SK-N-SH (cell line): ENCODE data around the gene PCDH1. TPM values are rescaled to one million over a fixed set of nuclear protein-coding genes. Genes with fewer than 3 reads are reported as not detected.

Experiments
- CTCF ChIA-PET: fragments of 300-600, 350-600 bp; formaldehyde crosslinking; extraction: SDS; loops from one replicate; lab custom pipeline; 2021; lab: Yijun Ruan, JAX
- POLR2A ChIA-PET: fragments of 350-600 bp; sonication (Branson Sonifier 250); formaldehyde crosslinking; extraction: SDS; loops from one replicate; lab custom pipeline; 2020; ENCODE audit warnings: antibody characterized with exemption, inconsistent platforms; lab: Yijun Ruan, JAX
- DNase-seq: peaks from one replicate; pipeline ENCODE4 v3.0.0; 2012
- H2AFZ ChIP-seq: fragments of 200-600 bp; sonication (generic); 2 replicates; pipeline ENCODE4 v1.8.1; 2016; ENCODE audit warnings: antibody characterized with exemption, mild to moderate bottlenecking, low read depth
- H3F3A ChIP-seq: fragments of 200-600 bp; sonication (generic); replicated peaks from 2 replicates; pipeline ENCODE3; 2016; ENCODE audit warnings: antibody characterized with exemption, mild to moderate bottlenecking; ENCODE audit not compliant: insufficient read depth
- H3K27ac ChIP-seq, 2 experiments: fragments of 200-500 bp in 1 of 2; fragments of 200-600 bp in 1 of 2; sonication (Bioruptor generic) in 1 of 2; sonication (generic), shearing (Covaris generic) in 1 of 2; 2 replicates each; pipeline versions ENCODE4 v1.5.1 to v1.6.1; 2014 to 2016; ENCODE audit warnings: low read depth in 2 of 2, inconsistent platforms in 1 of 2, low read length in 1 of 2, mild to moderate bottlenecking in 1 of 2, mixed read lengths in 1 of 2
- H3K27me3 ChIP-seq: fragments of 200-600 bp; sonication (generic), shearing (Covaris generic); 2 replicates; pipeline ENCODE4 v1.6.1; 2016; ENCODE audit warnings: mixed run types; ENCODE audit not compliant: insufficient read depth
- H3K36me3 ChIP-seq, 2 experiments: fragments of 200-500 bp in 1 of 2; fragments of 200-600 bp in 1 of 2; sonication (Bioruptor generic) in 1 of 2; sonication (generic) in 1 of 2; replicated peaks in 1 of 2; 2 replicates each; pipeline versions ENCODE3 to v1.5.1; 2014 to 2016; ENCODE audit warnings: low read length in 1 of 2, mild to moderate bottlenecking in 1 of 2; ENCODE audit not compliant: insufficient read depth in 2 of 2, control insufficient read depth in 1 of 2
- H3K4me1 ChIP-seq, 2 experiments: fragments of 200-500 bp in 1 of 2; fragments of 200-600 bp in 1 of 2; sonication (Bioruptor generic) in 1 of 2; sonication (generic), shearing (Covaris generic) in 1 of 2; 2 replicates each; pipeline versions ENCODE4 v1.5.1 to v1.6.1; 2014 to 2016; ENCODE audit warnings: low read depth in 1 of 2, low read length in 1 of 2, mixed run types in 1 of 2; ENCODE audit not compliant: insufficient read depth in 2 of 2, control insufficient read depth in 1 of 2
- H3K4me2 ChIP-seq: fragments of 200-600 bp; sonication (generic), shearing (Covaris generic); 2 replicates; pipeline ENCODE4 v1.6.1; 2017; ENCODE audit warnings: mixed run types
- H3K4me3 ChIP-seq, 2 experiments: fragments of 200-500 bp in 1 of 2; fragments of 200-600 bp in 1 of 2; sonication (Bioruptor generic) in 1 of 2; sonication (generic), shearing (Covaris generic) in 1 of 2; 2 replicates each; pipeline versions ENCODE4 v1.5.1 to v1.8.1; 2014 to 2016; ENCODE audit warnings: low read depth in 2 of 2, inconsistent platforms in 1 of 2, low read length in 1 of 2, mild to moderate bottlenecking in 1 of 2, mixed read lengths in 1 of 2, moderate library complexity in 1 of 2
- H3K79me2 ChIP-seq: fragments of 200-600 bp; sonication (generic); 2 replicates; pipeline ENCODE4 v1.8.1; 2017; ENCODE audit warnings: mild to moderate bottlenecking; ENCODE audit not compliant: insufficient read depth
- H3K9ac ChIP-seq: fragments of 200-600 bp; sonication (generic); 2 replicates; pipeline ENCODE4 v1.6.1; 2017; ENCODE audit warnings: mixed run types
- H3K9me2 ChIP-seq: fragments of 200-600 bp; sonication (generic); 2 replicates; pipeline ENCODE4 v1.6.1; 2017; ENCODE audit warnings: mixed run types
- H3K9me3 ChIP-seq: fragments of 200-600 bp; sonication (generic); 2 replicates; pipeline ENCODE4 v1.6.1; 2017; ENCODE audit warnings: mixed run types, mild to moderate bottlenecking, moderate library complexity
- H4K20me1 ChIP-seq: fragments of 200-600 bp; sonication (generic); 2 replicates; pipeline ENCODE4 v1.6.1; 2017; ENCODE audit warnings: mild to moderate bottlenecking, mixed run types; ENCODE audit not compliant: insufficient read depth
- ELF1 ChIP-seq: IDR thresholded peaks from 2 replicates; pipeline ENCODE4 v1.4.0; 2012
- FOSL2 ChIP-seq: IDR thresholded peaks from 2 replicates; pipeline ENCODE4 v1.4.0; 2012; ENCODE audit warnings: low read depth, mild to moderate bottlenecking, moderate library complexity, borderline replicate concordance
- FOXJ3 ChIP-seq: sonication (generic); formaldehyde crosslinking; IDR thresholded peaks from 2 replicates; pipeline ENCODE4 v1.5.1; 2020; ENCODE audit warnings: mild to moderate bottlenecking, missing genetic modification reagents
- GABPA ChIP-seq: IDR thresholded peaks from 2 replicates; pipeline ENCODE4 v1.4.0; 2012; ENCODE audit warnings: low read depth, mild to moderate bottlenecking
- GATA2 ChIP-seq: sonication (generic); formaldehyde crosslinking; IDR thresholded peaks from 2 replicates; pipeline ENCODE4 v1.5.0; 2020; ENCODE audit warnings: mild to moderate bottlenecking, missing genetic modification reagents
- MEF2A ChIP-seq: IDR thresholded peaks from 2 replicates; pipeline ENCODE4 v1.4.0; 2012; ENCODE audit warnings: low read depth, borderline replicate concordance
- NRF1 ChIP-seq: IDR thresholded peaks from 2 replicates; pipeline ENCODE4 v1.6.1; 2012; ENCODE audit warnings: low read depth, mild to moderate bottlenecking, low read length
- POLR2AphosphoS5 ChIP-seq: IDR thresholded peaks from 2 replicates; pipeline ENCODE4 v1.6.1; 2012; ENCODE audit warnings: low read depth, low read length
- RFX5 ChIP-seq: IDR thresholded peaks from 2 replicates; pipeline ENCODE4 v1.6.1; 2012; ENCODE audit warnings: mild to moderate bottlenecking, improper control_type of control experiment, low read length
- SIN3A ChIP-seq: IDR thresholded peaks from 2 replicates; pipeline ENCODE4 v1.6.1; 2012; ENCODE audit warnings: low read depth, mild to moderate bottlenecking, low read length, moderate library complexity, borderline replicate concordance
- TAF1 ChIP-seq: IDR thresholded peaks from 2 replicates; pipeline ENCODE4 v1.6.1; 2012; ENCODE audit warnings: low read depth, mild to moderate bottlenecking, low read length, moderate library complexity, borderline replicate concordance
- TCF12 ChIP-seq: IDR thresholded peaks from 2 replicates; pipeline ENCODE4 v1.4.0; 2012
- TEAD4 ChIP-seq: IDR thresholded peaks from 2 replicates; pipeline ENCODE4 v1.4.0; 2012; ENCODE audit warnings: mild to moderate bottlenecking, borderline replicate concordance; ENCODE audit not compliant: insufficient read depth
- YY1 ChIP-seq: IDR thresholded peaks from 2 replicates; pipeline ENCODE4 v1.4.0; 2012; ENCODE audit warnings: low read depth, mild to moderate bottlenecking
- WGBS: methylation state at CpG from one replicate; pipeline ENCODE4 v1.1.6; 2017; ENCODE audit warnings: low lambda C conversion rate; 5-methylcytosine and 5-hydroxymethylcytosine counted together
- polyA plus RNA-seq, 3 experiments: library from polyadenylated mRNA; depleted of rRNA; stranded (reverse); fragments of >200 nt; gene quantifications; 2 replicates each; pipeline ENCODE4 v1.2.3, GENCODE V29; 2012
- TF ChIP-seq, protein P1 (sequence below): IDR thresholded peaks from 2 replicates; pipeline ENCODE4 v1.6.1; 2012; ENCODE audit warnings: mild to moderate bottlenecking, low read depth, low read length, moderate library complexity
- TF ChIP-seq, protein P2 (sequence below): fragments of 200-600 bp; sonication (generic); IDR thresholded peaks from 2 replicates; pipeline ENCODE4 v1.6.1; 2017; ENCODE audit warnings: antibody characterized with exemption, mild to moderate bottlenecking, moderate library complexity
- TF ChIP-seq, protein P3 (sequence below): IDR thresholded peaks from 2 replicates; pipeline ENCODE4 v1.4.0; 2012; ENCODE audit warnings: low read depth
- TF ChIP-seq, protein P4 (sequence below): IDR thresholded peaks from 2 replicates; pipeline ENCODE4 v1.4.0; 2012; ENCODE audit warnings: low read depth, borderline replicate concordance

PCDH1 gene
- polyA plus RNA-seq, 1 of the 3 experiments (the other 2 are of a cell fraction) = 0.08 TPM

DNA sequence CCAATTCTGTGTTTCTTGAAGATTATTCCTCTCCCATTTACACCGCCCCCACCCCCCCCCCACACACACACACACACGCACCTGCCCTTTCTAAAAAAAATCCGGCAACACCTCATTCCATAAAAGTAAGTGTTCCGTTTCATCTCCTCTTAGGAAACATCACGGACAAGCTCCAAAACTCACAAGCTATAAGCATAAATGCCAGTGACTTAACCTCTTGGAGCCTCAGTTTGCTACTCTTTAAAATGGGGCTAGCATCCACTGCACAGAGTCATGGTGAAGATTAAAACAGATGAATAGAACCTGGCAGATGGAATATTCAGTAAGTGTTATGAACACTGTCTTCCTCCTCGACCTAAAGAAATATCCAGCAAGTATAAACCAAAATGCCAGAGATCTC is 70.5 kb downstream of the PCDH1 start:
- Histone ChIP-seq H3K27me3 (peaks cover 52% of the 10 kb centered on the region), H3K27ac (no peak overlapping the region), H3K4me3 (no peak overlapping the region), H2AFZ (no peak overlapping the region), H3K4me1 (peaks cover 0 to 16% of the 10 kb centered on the region in 2 experiments; a peak in 1 of 4 replicates), H3K4me2 (no peak overlapping the region), H3K36me3 (no peaks in the 10 kb centered on the region), H3K9ac (no peak overlapping the region), H3K9me3 (no peaks in the 10 kb centered on the region), H4K20me1 (no peaks in the 10 kb centered on the region), H3F3A (no peaks in the 10 kb centered on the region), H3K79me2 (no peaks in the 10 kb centered on the region), H3K9me2 (no peaks in the 10 kb centered on the region)
- 58% methylated on average over 5 of the region's 6 CpGs for WGBS
- ChIA-PET POLR2A (no interaction called here), CTCF (interaction anchor here (1.0 to 3.8 kb wide), 12 partner anchors 17 to 152 kb away, joined by 3 to 28 read pairs (median 8); partner anchors contain the start of gene PCDH1)
- TF ChIP-seq, protein P1, sequence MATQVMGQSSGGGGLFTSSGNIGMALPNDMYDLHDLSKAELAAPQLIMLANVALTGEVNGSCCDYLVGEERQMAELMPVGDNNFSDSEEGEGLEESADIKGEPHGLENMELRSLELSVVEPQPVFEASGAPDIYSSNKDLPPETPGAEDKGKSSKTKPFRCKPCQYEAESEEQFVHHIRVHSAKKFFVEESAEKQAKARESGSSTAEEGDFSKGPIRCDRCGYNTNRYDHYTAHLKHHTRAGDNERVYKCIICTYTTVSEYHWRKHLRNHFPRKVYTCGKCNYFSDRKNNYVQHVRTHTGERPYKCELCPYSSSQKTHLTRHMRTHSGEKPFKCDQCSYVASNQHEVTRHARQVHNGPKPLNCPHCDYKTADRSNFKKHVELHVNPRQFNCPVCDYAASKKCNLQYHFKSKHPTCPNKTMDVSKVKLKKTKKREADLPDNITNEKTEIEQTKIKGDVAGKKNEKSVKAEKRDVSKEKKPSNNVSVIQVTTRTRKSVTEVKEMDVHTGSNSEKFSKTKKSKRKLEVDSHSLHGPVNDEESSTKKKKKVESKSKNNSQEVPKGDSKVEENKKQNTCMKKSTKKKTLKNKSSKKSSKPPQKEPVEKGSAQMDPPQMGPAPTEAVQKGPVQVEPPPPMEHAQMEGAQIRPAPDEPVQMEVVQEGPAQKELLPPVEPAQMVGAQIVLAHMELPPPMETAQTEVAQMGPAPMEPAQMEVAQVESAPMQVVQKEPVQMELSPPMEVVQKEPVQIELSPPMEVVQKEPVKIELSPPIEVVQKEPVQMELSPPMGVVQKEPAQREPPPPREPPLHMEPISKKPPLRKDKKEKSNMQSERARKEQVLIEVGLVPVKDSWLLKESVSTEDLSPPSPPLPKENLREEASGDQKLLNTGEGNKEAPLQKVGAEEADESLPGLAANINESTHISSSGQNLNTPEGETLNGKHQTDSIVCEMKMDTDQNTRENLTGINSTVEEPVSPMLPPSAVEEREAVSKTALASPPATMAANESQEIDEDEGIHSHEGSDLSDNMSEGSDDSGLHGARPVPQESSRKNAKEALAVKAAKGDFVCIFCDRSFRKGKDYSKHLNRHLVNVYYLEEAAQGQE = no peak
- TF ChIP-seq NRF1 (no peak), POLR2AphosphoS5 (no peak), FOXJ3 (CRISPR knock-in tag) (no peak), GABPA (no peak), SIN3A (no peak), YY1 (no peak), ELF1 (no peak), RFX5 (no peak)
- no peak for DNase-seq

DNA sequence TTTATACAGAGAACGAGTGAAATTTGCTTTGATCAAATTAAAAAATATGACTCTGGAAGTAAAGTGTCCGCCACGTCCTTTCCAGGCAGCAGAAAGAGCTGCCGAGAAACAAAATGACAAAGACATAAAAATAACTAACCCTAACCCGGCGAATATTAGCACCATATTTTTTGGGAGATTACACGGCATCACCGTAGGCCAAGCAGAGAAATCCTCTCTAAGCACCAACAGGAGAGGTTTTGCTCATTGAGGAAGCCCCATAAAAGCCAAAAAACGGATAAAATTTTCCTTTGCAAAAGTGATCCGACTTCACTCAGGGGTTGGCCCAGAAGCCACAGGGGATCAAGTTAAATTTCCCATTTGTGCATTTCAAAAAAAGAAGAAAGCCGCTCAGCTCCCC is 70.9 kb downstream of the PCDH1 start:
- no peaks in the 10 kb centered on the region for H3K36me3 ChIP-seq
- no peak for TF ChIP-seq TCF12
- TF ChIP-seq MEF2A = no peak
- no peak for TF ChIP-seq NRF1
- TF ChIP-seq, protein P2, sequence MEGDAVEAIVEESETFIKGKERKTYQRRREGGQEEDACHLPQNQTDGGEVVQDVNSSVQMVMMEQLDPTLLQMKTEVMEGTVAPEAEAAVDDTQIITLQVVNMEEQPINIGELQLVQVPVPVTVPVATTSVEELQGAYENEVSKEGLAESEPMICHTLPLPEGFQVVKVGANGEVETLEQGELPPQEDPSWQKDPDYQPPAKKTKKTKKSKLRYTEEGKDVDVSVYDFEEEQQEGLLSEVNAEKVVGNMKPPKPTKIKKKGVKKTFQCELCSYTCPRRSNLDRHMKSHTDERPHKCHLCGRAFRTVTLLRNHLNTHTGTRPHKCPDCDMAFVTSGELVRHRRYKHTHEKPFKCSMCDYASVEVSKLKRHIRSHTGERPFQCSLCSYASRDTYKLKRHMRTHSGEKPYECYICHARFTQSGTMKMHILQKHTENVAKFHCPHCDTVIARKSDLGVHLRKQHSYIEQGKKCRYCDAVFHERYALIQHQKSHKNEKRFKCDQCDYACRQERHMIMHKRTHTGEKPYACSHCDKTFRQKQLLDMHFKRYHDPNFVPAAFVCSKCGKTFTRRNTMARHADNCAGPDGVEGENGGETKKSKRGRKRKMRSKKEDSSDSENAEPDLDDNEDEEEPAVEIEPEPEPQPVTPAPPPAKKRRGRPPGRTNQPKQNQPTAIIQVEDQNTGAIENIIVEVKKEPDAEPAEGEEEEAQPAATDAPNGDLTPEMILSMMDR = no peak
- no peak for TF ChIP-seq TEAD4
- TF ChIP-seq, protein P3, sequence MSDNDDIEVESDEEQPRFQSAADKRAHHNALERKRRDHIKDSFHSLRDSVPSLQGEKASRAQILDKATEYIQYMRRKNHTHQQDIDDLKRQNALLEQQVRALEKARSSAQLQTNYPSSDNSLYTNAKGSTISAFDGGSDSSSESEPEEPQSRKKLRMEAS = no peak
- TF ChIP-seq, protein P1 = no peak
- TF ChIP-seq TAF1 = no peak
- TF ChIP-seq GATA2 (CRISPR knock-in tag) = no peak
- TF ChIP-seq, protein P4, sequence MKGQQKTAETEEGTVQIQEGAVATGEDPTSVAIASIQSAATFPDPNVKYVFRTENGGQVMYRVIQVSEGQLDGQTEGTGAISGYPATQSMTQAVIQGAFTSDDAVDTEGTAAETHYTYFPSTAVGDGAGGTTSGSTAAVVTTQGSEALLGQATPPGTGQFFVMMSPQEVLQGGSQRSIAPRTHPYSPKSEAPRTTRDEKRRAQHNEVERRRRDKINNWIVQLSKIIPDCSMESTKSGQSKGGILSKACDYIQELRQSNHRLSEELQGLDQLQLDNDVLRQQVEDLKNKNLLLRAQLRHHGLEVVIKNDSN = no peak
- no peak for TF ChIP-seq FOSL2

More for the DNA sequence above, 70.9 kb downstream of the PCDH1 start:
- Histone ChIP-seq H2AFZ (no peak overlapping the region), H3K79me2 (no peaks in the 10 kb centered on the region), H3K9me2 (no peaks in the 10 kb centered on the region), H3K9ac (no peak overlapping the region), H3K27me3 (peaks cover 52% of the 10 kb centered on the region), H4K20me1 (no peaks in the 10 kb centered on the region), H3K9me3 (no peaks in the 10 kb centered on the region), H3K4me1 (peaks cover 0 to 16% of the 10 kb centered on the region in 2 experiments; a peak in 1 of 4 replicates), H3K4me2 (no peak overlapping the region), H3K27ac (no peak overlapping the region), H3F3A (no peaks in the 10 kb centered on the region), H3K4me3 (no peak overlapping the region)
- ChIA-PET POLR2A (no interaction called here), CTCF (interaction anchor here (1.0 to 3.8 kb wide), 9 partner anchors 17 to 153 kb away, joined by 3 to 28 read pairs (median 9); partner anchors contain the start of gene PCDH1)
- WGBS = 64% methylated on average over 11 of the region's 11 CpGs
- no peak for DNase-seq
